PC-3 (cell line): Measurements from ENCODE around the gene RAB17. TPM values are rescaled to one million over a fixed set of nuclear protein-coding genes. Genes with fewer than 3 reads are reported as not detected.

Source experiments
- ATAC-seq: fragments of 200-7000 bp; cut with Tn5 transposase; 2 replicates; pipeline ENCODE4 v1.9.1; 2020; ENCODE audit warnings: mild to moderate bottlenecking, moderate library complexity
- BruUV-seq: library from RNA; stranded (reverse); fragments of 400-500 nt; replicated peaks from 2 replicates; lab custom pipeline; 2021; lab: Mats Ljungman, UMichigan
- CTCF ChIA-PET: fragments of 300-600 bp; sonication (Branson Sonifier 250); formaldehyde crosslinking; loops from one replicate; lab custom pipeline; 2022; ENCODE audit warnings: antibody characterized with exemption; lab: Charles Lee
- POLR2A ChIA-PET: fragments of 300-600 bp; sonication (Branson Sonifier 250); formaldehyde crosslinking; loops from one replicate; lab custom pipeline; 2022; ENCODE audit warnings: antibody characterized with exemption; ENCODE audit not compliant: unreplicated experiment; lab: Charles Lee
- DNase-seq: peaks from one replicate; pipeline ENCODE4 v3.0.0-alpha.2; 2015
- H2AFZ ChIP-seq: fragments of 300-600 bp; sonication (generic); 2 replicates; pipeline ENCODE4 v1.6.0; 2016; ENCODE audit warnings: antibody characterized with exemption, low read length
- H3F3A ChIP-seq: fragments of 300-600 bp; sonication (generic); one replicate; pipeline ENCODE4 v1.6.0; 2017; ENCODE audit warnings: antibody characterized with exemption, low read length, control low read depth, mild to moderate bottlenecking; ENCODE audit not compliant: unreplicated experiment
- H3K27ac ChIP-seq: fragments of 300-600 bp; sonication (generic); 2 replicates; pipeline ENCODE4 v1.5.1; 2016; ENCODE audit warnings: mild to moderate bottlenecking, low read length
- H3K27me3 ChIP-seq: fragments of 300-600 bp; sonication (generic); 2 replicates; pipeline ENCODE4 v1.6.1; 2016; ENCODE audit warnings: low read length, mixed read lengths
- H3K36me3 ChIP-seq: fragments of 300-600 bp; sonication (generic); 2 replicates; pipeline ENCODE4 v1.6.1; 2016; ENCODE audit warnings: low read depth, mixed run types, low read length, mixed read lengths
- H3K4me1 ChIP-seq: fragments of 300-600 bp; sonication (generic); 2 replicates; pipeline ENCODE4 v1.5.1; 2016; ENCODE audit warnings: low read length; ENCODE audit not compliant: insufficient read depth
- H3K4me2 ChIP-seq: fragments of 300-600 bp; sonication (generic); 2 replicates; pipeline ENCODE4 v1.6.0; 2016; ENCODE audit warnings: low read length
- H3K4me3 ChIP-seq: fragments of 300-600 bp; sonication (generic); 2 replicates; pipeline ENCODE4 v1.5.1; 2016; ENCODE audit warnings: mild to moderate bottlenecking, low read length, mixed read lengths
- H3K79me2 ChIP-seq: fragments of 300-600 bp; sonication (generic); 2 replicates; pipeline ENCODE4 v1.6.1; 2017; ENCODE audit warnings: low read length, mixed read lengths
- H3K9ac ChIP-seq: fragments of 300-600 bp; sonication (generic); 2 replicates; pipeline ENCODE4 v1.6.0; 2016; ENCODE audit warnings: mild to moderate bottlenecking, low read length
- H3K9me2 ChIP-seq: fragments of 300-600 bp; sonication (generic); replicated peaks from 2 replicates; pipeline ENCODE4 v1.6.1; 2016; ENCODE audit warnings: mixed run types, low read length, mixed read lengths
- H3K9me3 ChIP-seq: fragments of 300-600 bp; sonication (generic); 2 replicates; pipeline ENCODE4 v1.6.1; 2016; ENCODE audit warnings: low read length, mixed read lengths
- H4K20me1 ChIP-seq: fragments of 300-600 bp; sonication (generic); 2 replicates; pipeline ENCODE4 v1.6.1; 2016; ENCODE audit warnings: low read length, mixed read lengths
- CTCF ChIP-seq: fragments of 300-600 bp; sonication (generic); conservative IDR thresholded peaks from 2 replicates; pipeline ENCODE4 v1.5.1; 2017; ENCODE audit warnings: antibody characterized with exemption, low read depth, mild to moderate bottlenecking, low read length
- EZH2 ChIP-seq: fragments of 300-600 bp; sonication (generic); IDR thresholded peaks from one replicate; pipeline ENCODE4 v1.6.1; 2017; ENCODE audit warnings: antibody characterized with exemption, mild to moderate bottlenecking, low read length; ENCODE audit not compliant: unreplicated experiment
- EZH2phosphoT487 ChIP-seq: fragments of 300-600 bp; sonication (generic); IDR thresholded peaks from 2 replicates; pipeline ENCODE4 v1.6.1; 2018; ENCODE audit warnings: mild to moderate bottlenecking, antibody characterized with exemption, low read length, borderline replicate concordance
- intact Hi-C: fragments of 100-400 bp; cut with micrococcal nuclease; formaldehyde crosslinking; loops from 2 replicates; pipeline ENCODE4 v1.9.0; 2023
- total RNA-seq: library from RNA; depleted of rRNA; stranded (reverse); fragments of >200 nt; gene quantifications from 2 replicates; pipeline ENCODE4 v1.2.3, GENCODE V29; 2014

RAB17 gene
- total RNA-seq, 1 experiment from 2014 or later: 28.9 TPM

GRCh38 chr2:237546040-237546875 lies 44.3 kb downstream of the RAB17 start:
- Histone ChIP-seq H3F3A (no peaks in the 10 kb centered on the region), H3K9me2 (no peaks in the 10 kb centered on the region), H3K9me3 (no peaks in the 10 kb centered on the region), H3K4me2 (no peak overlapping the region), H3K4me1 (no peaks in the 10 kb centered on the region), H3K79me2 (no peaks in the 10 kb centered on the region), H3K27ac (no peak overlapping the region), H3K27me3 (no peaks in the 10 kb centered on the region), H4K20me1 (no peaks in the 10 kb centered on the region), H2AFZ (no peak overlapping the region), H3K4me3 (no peak overlapping the region), H3K36me3 (peaks cover 50% of the 10 kb centered on the region), H3K9ac (no peak overlapping the region)
- ATAC-seq: no peak
- no peak for DNase-seq
- intact Hi-C loops: no loop called here
- ChIA-PET POLR2A (no interaction called here), CTCF (interaction anchor here (0.6 kb wide), 1 partner anchor 31 kb away, joined by 3 read pairs; no protein-coding TSS in a partner anchor)
- TF ChIP-seq EZH2phosphoT487 (no peak), CTCF (no peak), EZH2 (no peak)
- BruUV-seq: no TSS peak

- Histone ChIP-seq H3K9me2 (no peaks in the 10 kb centered on the region), H2AFZ (no peak overlapping the region), H3K27me3 (no peaks in the 10 kb centered on the region), H3K4me1 (no peaks in the 10 kb centered on the region), H3K4me2 (no peak overlapping the region), H4K20me1 (no peaks in the 10 kb centered on the region), H3F3A (no peaks in the 10 kb centered on the region), H3K9me3 (no peaks in the 10 kb centered on the region), H3K9ac (no peak overlapping the region), H3K79me2 (no peaks in the 10 kb centered on the region), H3K4me3 (no peak overlapping the region), H3K36me3 (peaks cover 33% of the 10 kb centered on the region), H3K27ac (no peak overlapping the region)
- DNase-seq (no peak), ATAC-seq (no peak)
- TF ChIP-seq EZH2phosphoT487 (no peak), CTCF (no peak), EZH2 (no peak)
- intact Hi-C loops: no loop called here
- ChIA-PET CTCF (no interaction called here), POLR2A (no interaction called here)
- no TSS peak for BruUV-seq
Measured at GRCh38 chr2:237542001-237542704, 48.4 kb downstream of the RAB17 start.
